K562 (cell line): ENCODE data around the gene RNF186. TPM values are rescaled to one million over a fixed set of nuclear protein-coding genes. Genes with fewer than 3 reads are reported as not detected.

Experiments used
- ATAC-seq: fragments of 200-7000 bp; cut with Tn5 transposase; 3 replicates; pipeline ENCODE4 v1.9.1; 2020; ENCODE audit warnings: moderate library complexity
- BruUV-seq: library from RNA; stranded (reverse); fragments of 400-500 nt; replicated peaks from 2 replicates; lab custom pipeline; 2021; lab: Mats Ljungman, UMichigan
- CTCF ChIA-PET: fragments of 300-600 bp; formaldehyde crosslinking; extraction: SDS; loops from one replicate; lab custom pipeline; 2021; ENCODE audit warnings: low intra/inter-chr PET ratio; lab: Yijun Ruan, JAX
- POLR2A ChIA-PET: fragments of 300-600, 350-650 bp; sonication (Branson Sonifier 250); formaldehyde crosslinking; extraction: SDS; loops from one replicate; lab custom pipeline; 2021; ENCODE audit warnings: antibody characterized with exemption, inconsistent platforms; lab: Yijun Ruan, JAX
- DNase-seq, 4 experiments: peaks; one replicate each; pipeline versions ENCODE4 v3.0.0 to v3.0.0-alpha.2; 2011 to 2018; ENCODE audit warnings: low spot score in 3 of 4, mixed read lengths in 3 of 4; ENCODE audit errors: extremely low read depth in 1 of 4
- FAIRE-seq: peaks from 2 replicates; lab custom pipeline; 2011; peaks lifted over from hg19 to GRCh38; lab: Jason Lieb, UNC
- H2AFZ ChIP-seq: 2 replicates; pipeline ENCODE4 v1.6.0; 2011; ENCODE audit warnings: low read depth, low read length, control low read depth, inconsistent platforms
- H3K27ac ChIP-seq: fragments of 200-600 bp; 3 replicates; pipeline ENCODE4 v1.8.0; 2011; ENCODE audit warnings: low read depth, mild to moderate bottlenecking, control low read depth, inconsistent platforms, low read length, moderate library complexity, mixed read lengths; ENCODE audit errors: extremely low read depth
- H3K27me3 ChIP-seq, 2 experiments: fragments of 300-600 bp in 1 of 2; 2 replicates in 1 of 2; 3 replicates in 1 of 2; pipeline versions ENCODE4 v1.6.0 to v1.8.0; 2011; ENCODE audit warnings: inconsistent platforms in 2 of 2, low read length in 2 of 2, mild to moderate bottlenecking in 1 of 2, mixed read lengths in 1 of 2, moderate library complexity in 1 of 2; ENCODE audit not compliant: control insufficient read depth in 2 of 2, insufficient read depth in 2 of 2
- H3K36me3 ChIP-seq: fragments of 300-600 bp; 3 replicates; pipeline ENCODE4 v1.8.0; 2011; ENCODE audit warnings: mild to moderate bottlenecking, low read length, inconsistent platforms; ENCODE audit not compliant: control insufficient read depth, insufficient read depth
- H3K4me1 ChIP-seq, 2 experiments: fragments of 200-600 bp in 1 of 2; replicated peaks in 1 of 2; 2 replicates in 1 of 2; 3 replicates in 1 of 2; pipeline versions ENCODE4 v1.5.1 to v1.8.0; 2011; ENCODE audit warnings: inconsistent platforms in 2 of 2, low read length in 2 of 2, mild to moderate bottlenecking in 1 of 2, mixed read lengths in 1 of 2, moderate library complexity in 1 of 2; ENCODE audit not compliant: control insufficient read depth in 2 of 2, insufficient read depth in 2 of 2
- H3K4me2 ChIP-seq: 2 replicates; pipeline ENCODE4 v1.6.1; 2011; ENCODE audit warnings: low read length, control low read depth, inconsistent platforms, mixed read lengths; ENCODE audit not compliant: insufficient read depth
- H3K4me3 ChIP-seq: fragments of 200-600 bp; sonication (generic), shearing (Covaris generic); 2 replicates; pipeline ENCODE4 v1.5.1; 2016; ENCODE audit warnings: control low read depth, inconsistent platforms
- H3K79me2 ChIP-seq: fragments of 200-600 bp; 3 replicates; pipeline ENCODE4 v1.8.0; 2011; ENCODE audit warnings: low read length, inconsistent platforms; ENCODE audit not compliant: control insufficient read depth, insufficient read depth
- H3K9ac ChIP-seq, 2 experiments: 2 replicates each; pipeline versions ENCODE4 v1.6.0 to v1.6.1; 2011; ENCODE audit warnings: low read depth in 2 of 2, low read length in 2 of 2, control low read depth in 1 of 2, inconsistent platforms in 1 of 2, mild to moderate bottlenecking in 1 of 2, mixed read lengths in 1 of 2; ENCODE audit not compliant: insufficient read depth in 1 of 2
- H3K9me1 ChIP-seq: one replicate; pipeline ENCODE4 v1.6.0; 2011; ENCODE audit warnings: inconsistent platforms, mild to moderate bottlenecking, low read length, moderate library complexity; ENCODE audit not compliant: control insufficient read depth, insufficient read depth
- H3K9me3 ChIP-seq: replicated peaks from 2 replicates; pipeline ENCODE4 v1.5.1; 2011; ENCODE audit warnings: low read depth, low read length, inconsistent platforms; ENCODE audit not compliant: control insufficient read depth, insufficient read depth
- H4K20me1 ChIP-seq: replicated peaks from 2 replicates; pipeline ENCODE4 v1.6.1; 2011; ENCODE audit warnings: low read length, inconsistent platforms, mixed read lengths; ENCODE audit not compliant: control insufficient read depth, insufficient read depth
- ELK1 ChIP-seq: sonication (generic); formaldehyde crosslinking; IDR thresholded peaks from 2 replicates; pipeline ENCODE4 v1.8.1; 2022; ENCODE audit warnings: missing genetic modification reagents
- ERF ChIP-seq: fragments of 450-650 bp; formaldehyde crosslinking; IDR thresholded peaks from 2 replicates; pipeline ENCODE4 v1.4.0; 2020; ENCODE audit warnings: mild to moderate bottlenecking, mixed read lengths
- KLF1 ChIP-seq: fragments of 450-650 bp; IDR thresholded peaks from 2 replicates; pipeline ENCODE4 v1.6.1; 2016; ENCODE audit warnings: missing genetic modification characterization, missing compliant biosample characterization
- TCF7 ChIP-seq: sonication (generic); IDR thresholded peaks from 2 replicates; pipeline ENCODE4 v1.6.1; 2016; ENCODE audit warnings: antibody characterized with exemption, borderline replicate concordance
- ZNF408 ChIP-seq: fragments of 250-450 bp; sonication (Bioruptor Pico); IDR thresholded peaks from 2 replicates; pipeline ENCODE4 v1.4.0; 2020; ENCODE audit warnings: low read depth, mild to moderate bottlenecking, moderate library complexity
- WGBS: fragments of 100-300 bp; shearing (Covaris generic); methylation state at CpG from one replicate; pipeline ENCODE4 v1.1.6; 2016; ENCODE audit warnings: low coverage, mixed read lengths; ENCODE audit not compliant: insufficient coverage; ENCODE audit errors: missing lambda C conversion rate; 5-methylcytosine and 5-hydroxymethylcytosine counted together
- in situ Hi-C: fragments of 300-500 bp; cut with MboI; formaldehyde crosslinking; loops from 4 replicates; pipeline ENCODE4 v1.15.0; 2018; ENCODE audit warnings: inconsistent platforms, mixed read lengths
- intact Hi-C: fragments of 100-400 bp; cut with micrococcal nuclease; formaldehyde crosslinking; loops from 2 replicates; pipeline ENCODE4 v1.14.2; 2022
- polyA plus RNA-seq, 8 experiments: library from polyadenylated mRNA; depleted of rRNA in 4 of 8; stranded (reverse) in 5 of 8; unstranded in 3 of 8; fragments of >200 nt; fragmentation: Nextera tagmentation in 2 of 8; fragmentation: Illumina TruSeq in 1 of 8; extraction: Ambion mirVana in 2 of 8; extraction: Trizol in 1 of 8; gene quantifications; 2 replicates each; pipeline versions ENCODE4 v1.2.1 to v1.2.3, GENCODE V29; 2011 to 2014; ENCODE audit warnings: inconsistent platforms in 1 of 8, missing spikeins in 1 of 8
- total RNA-seq, 7 experiments: library from RNA; depleted of rRNA in 6 of 7; stranded (reverse); fragments of >200 nt in 6 of 7; fragmentation: Illumina TruSeq in 2 of 7; extraction: Trizol in 2 of 7; gene quantifications; 2 replicates each; pipeline versions ENCODE4 v1.2.1 to v1.2.3, GENCODE V29; 2011 to 2021; ENCODE audit warnings: low replicate concordance in 1 of 7

The RNF186 gene
- total and polyA plus RNA-seq, 9 of the 15 experiments (the other 6 are each of a cell fraction or from before 2014, with no cell fraction given) = not detected

- TF ChIP-seq ERF (CRISPR knock-in tag) = no peak
Measured at GRCh38 chr1:19819701-19820100, 4.6 kb upstream of the RNF186 start (continued).

- peaks cover 0 to 2% of the 10 kb centered on the region in 2 experiments; a peak in 2 of 5 replicates for H3K4me1 ChIP-seq
- H4K20me1 ChIP-seq = no peaks in the 10 kb centered on the region; the same call in none of the 2 replicates
- peaks cover 42 to 50% of the 10 kb centered on the region in 2 experiments for H3K27me3 ChIP-seq
- DNase-seq (no peak), FAIRE-seq (no peak)
- no TSS peak for BruUV-seq
- CTCF ChIA-PET = no interaction called here
- no peaks in the 10 kb centered on the region for H3K9me1 ChIP-seq
- no peak overlapping the region for H3K4me2 ChIP-seq
- H3K79me2 ChIP-seq = no peaks in the 10 kb centered on the region
- H2AFZ ChIP-seq = no peak overlapping the region
- POLR2A ChIA-PET = interaction anchor here (1.0 kb wide), 2 partner anchors 13 to 60 kb away, joined by 3 read pairs; no protein-coding TSS in a partner anchor
- H3K27ac ChIP-seq = no peak overlapping the region
- TF ChIP-seq TCF7 (no peak), ZNF408 (CRISPR knock-in tag) (no peak), ELK1 (CRISPR knock-in tag) (no peak), KLF1 (tag) (no peak)
- TF ChIP-seq, all 486 proteins: peak for 0
- no peaks in the 10 kb centered on the region for H3K9me3 ChIP-seq
- no peaks in the 10 kb centered on the region for H3K36me3 ChIP-seq
- in situ Hi-C loops (no loop called here), intact Hi-C loops (no loop called here)
- ATAC-seq = no peak
- H3K9ac ChIP-seq = no peak overlapping the region
- WGBS = 1% methylated on average over 3 of the region's 3 CpGs
- no peak overlapping the region for H3K4me3 ChIP-seq
Measured at GRCh38 chr1:19818324-19818723, 3.2 kb upstream of the RNF186 start.
